Tibial nerve (tissue), 4 donors: ENCODE measurements around the gene NENF.

Experiments used
- EP300 ChIP-seq, 2 donors: sonication (generic); formaldehyde crosslinking; IDR thresholded peaks; one replicate each; pipeline ENCODE4 v1.6.1; 2017; ENCODE audit warnings: antibody characterized with exemption in 2 of 2, mild to moderate bottlenecking in 1 of 2
- POLR2A ChIP-seq, 2 donors: fragments of 450-650 bp; IDR thresholded peaks; one replicate each; pipeline ENCODE4 v1.6.1; 2017; ENCODE audit warnings: antibody characterized with exemption in 2 of 2, mild to moderate bottlenecking in 2 of 2, moderate library complexity in 2 of 2
- TF ChIP-seq, protein P1 (sequence below), 5 experiments: fragments of 200-600 bp in 3 of 5; fragments of 450-650 bp in 2 of 5; sonication (generic) in 3 of 5; IDR thresholded peaks; one replicate each; pipeline ENCODE4 v1.5.1; 2016 to 2019; ENCODE audit warnings: antibody characterized with exemption in 5 of 5, mild to moderate bottlenecking in 3 of 5, moderate library complexity in 2 of 5

DNA sequence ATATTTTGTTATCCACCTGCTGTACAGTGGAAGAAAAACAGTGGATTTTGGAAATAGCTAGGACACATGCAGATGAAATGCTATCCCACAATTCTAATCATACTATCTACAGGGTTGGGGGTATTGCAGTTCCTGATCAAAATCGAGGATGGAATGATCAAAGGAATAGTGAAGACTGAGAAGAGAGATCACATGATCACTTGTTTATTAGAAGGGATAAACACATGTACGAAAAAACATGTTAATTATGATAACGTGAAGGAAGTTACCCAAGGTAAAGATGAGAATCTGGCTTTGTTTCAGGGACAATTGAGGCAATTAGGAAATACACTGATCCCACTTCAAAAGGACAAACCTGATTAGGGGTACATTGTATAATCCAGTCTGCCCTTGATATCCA, 8.8 kb upstream of the NENF start:
- TF ChIP-seq POLR2A (IDR thresholded peaks at IDR 0.05) (no peak), EP300 (IDR thresholded peaks at IDR 0.05) (no peak)
- TF ChIP-seq, protein P1, sequence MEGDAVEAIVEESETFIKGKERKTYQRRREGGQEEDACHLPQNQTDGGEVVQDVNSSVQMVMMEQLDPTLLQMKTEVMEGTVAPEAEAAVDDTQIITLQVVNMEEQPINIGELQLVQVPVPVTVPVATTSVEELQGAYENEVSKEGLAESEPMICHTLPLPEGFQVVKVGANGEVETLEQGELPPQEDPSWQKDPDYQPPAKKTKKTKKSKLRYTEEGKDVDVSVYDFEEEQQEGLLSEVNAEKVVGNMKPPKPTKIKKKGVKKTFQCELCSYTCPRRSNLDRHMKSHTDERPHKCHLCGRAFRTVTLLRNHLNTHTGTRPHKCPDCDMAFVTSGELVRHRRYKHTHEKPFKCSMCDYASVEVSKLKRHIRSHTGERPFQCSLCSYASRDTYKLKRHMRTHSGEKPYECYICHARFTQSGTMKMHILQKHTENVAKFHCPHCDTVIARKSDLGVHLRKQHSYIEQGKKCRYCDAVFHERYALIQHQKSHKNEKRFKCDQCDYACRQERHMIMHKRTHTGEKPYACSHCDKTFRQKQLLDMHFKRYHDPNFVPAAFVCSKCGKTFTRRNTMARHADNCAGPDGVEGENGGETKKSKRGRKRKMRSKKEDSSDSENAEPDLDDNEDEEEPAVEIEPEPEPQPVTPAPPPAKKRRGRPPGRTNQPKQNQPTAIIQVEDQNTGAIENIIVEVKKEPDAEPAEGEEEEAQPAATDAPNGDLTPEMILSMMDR (IDR thresholded peaks at IDR 0.05) = no peak
